HEK293 (cell line): Measurements from ENCODE around the gene XG.

ENCODE experiments used
- ZNF768 ChIP-seq: fragments of 450-650 bp; formaldehyde crosslinking; IDR thresholded peaks from 2 replicates; pipeline ENCODE4 v1.5.1; 2018; ENCODE audit warnings: missing biosample characterization, mild to moderate bottlenecking, missing genetic modification characterization
- TF ChIP-seq, protein P1 (sequence below): fragments of 450-650 bp; formaldehyde crosslinking; IDR thresholded peaks from 2 replicates; pipeline ENCODE4 v1.5.1; 2016; ENCODE audit warnings: missing biosample characterization, missing genetic modification characterization

DNA sequence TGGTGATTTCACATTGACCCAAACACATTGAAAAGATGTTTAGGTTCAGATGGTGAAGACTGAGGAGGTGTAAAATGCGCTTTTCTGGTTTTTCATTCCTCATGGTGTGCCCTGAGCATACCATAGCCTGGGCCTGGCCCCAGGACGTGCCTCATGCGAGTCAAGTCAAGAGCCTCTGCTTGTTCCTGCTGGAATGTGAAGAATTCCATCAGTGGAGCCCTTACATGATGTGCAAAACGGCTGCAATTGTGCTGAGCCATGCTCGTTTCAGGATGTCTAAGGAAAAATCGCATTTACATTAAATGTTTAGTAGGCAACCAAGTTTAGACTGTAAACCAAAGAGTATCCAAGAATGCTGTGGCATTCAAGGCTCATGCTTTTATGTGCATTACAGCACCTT lies 111.8 kb downstream of the XG start:
- TF ChIP-seq, protein P1, sequence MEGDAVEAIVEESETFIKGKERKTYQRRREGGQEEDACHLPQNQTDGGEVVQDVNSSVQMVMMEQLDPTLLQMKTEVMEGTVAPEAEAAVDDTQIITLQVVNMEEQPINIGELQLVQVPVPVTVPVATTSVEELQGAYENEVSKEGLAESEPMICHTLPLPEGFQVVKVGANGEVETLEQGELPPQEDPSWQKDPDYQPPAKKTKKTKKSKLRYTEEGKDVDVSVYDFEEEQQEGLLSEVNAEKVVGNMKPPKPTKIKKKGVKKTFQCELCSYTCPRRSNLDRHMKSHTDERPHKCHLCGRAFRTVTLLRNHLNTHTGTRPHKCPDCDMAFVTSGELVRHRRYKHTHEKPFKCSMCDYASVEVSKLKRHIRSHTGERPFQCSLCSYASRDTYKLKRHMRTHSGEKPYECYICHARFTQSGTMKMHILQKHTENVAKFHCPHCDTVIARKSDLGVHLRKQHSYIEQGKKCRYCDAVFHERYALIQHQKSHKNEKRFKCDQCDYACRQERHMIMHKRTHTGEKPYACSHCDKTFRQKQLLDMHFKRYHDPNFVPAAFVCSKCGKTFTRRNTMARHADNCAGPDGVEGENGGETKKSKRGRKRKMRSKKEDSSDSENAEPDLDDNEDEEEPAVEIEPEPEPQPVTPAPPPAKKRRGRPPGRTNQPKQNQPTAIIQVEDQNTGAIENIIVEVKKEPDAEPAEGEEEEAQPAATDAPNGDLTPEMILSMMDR (tag by site-specific recombination): no peak
- TF ChIP-seq ZNF768: no peak
